Measurements from ENCODE around the gene EVI5L. TPM values are rescaled to one million over a fixed set of nuclear protein-coding genes. Genes with fewer than 3 reads are reported as not detected.

The EVI5L gene
- total RNA-seq, 1 experiment from 2014 or later, result 6.4 TPM

DNA sequence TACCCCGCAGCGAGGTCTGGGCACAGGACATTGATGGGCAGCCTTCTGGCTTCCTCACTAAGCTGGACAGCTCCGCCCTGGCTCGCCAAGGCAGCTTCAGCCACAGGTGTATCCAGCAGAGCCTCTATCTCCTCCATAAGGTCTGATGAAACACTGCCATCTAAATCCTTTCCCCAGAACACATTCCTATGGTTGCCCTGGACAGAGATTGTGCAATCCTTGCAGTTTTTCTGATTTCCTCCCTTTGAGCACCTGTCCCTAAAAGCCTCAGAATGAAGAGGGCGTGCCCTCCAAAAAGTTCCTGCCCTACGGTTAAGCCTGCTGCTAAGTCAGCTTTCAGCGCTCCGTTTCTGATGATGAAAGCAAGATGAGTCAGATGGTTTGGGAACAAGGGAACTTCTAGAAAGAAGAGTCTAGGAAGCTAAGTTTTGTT lies 46.0 kb upstream of the EVI5L start:
- TF ChIP-seq, protein P1, sequence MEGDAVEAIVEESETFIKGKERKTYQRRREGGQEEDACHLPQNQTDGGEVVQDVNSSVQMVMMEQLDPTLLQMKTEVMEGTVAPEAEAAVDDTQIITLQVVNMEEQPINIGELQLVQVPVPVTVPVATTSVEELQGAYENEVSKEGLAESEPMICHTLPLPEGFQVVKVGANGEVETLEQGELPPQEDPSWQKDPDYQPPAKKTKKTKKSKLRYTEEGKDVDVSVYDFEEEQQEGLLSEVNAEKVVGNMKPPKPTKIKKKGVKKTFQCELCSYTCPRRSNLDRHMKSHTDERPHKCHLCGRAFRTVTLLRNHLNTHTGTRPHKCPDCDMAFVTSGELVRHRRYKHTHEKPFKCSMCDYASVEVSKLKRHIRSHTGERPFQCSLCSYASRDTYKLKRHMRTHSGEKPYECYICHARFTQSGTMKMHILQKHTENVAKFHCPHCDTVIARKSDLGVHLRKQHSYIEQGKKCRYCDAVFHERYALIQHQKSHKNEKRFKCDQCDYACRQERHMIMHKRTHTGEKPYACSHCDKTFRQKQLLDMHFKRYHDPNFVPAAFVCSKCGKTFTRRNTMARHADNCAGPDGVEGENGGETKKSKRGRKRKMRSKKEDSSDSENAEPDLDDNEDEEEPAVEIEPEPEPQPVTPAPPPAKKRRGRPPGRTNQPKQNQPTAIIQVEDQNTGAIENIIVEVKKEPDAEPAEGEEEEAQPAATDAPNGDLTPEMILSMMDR (IDR thresholded peaks at IDR 0.05), result no peak
- TF ChIP-seq POLR2AphosphoS5 (IDR thresholded peaks at IDR 0.05; ENCODE audit: low read depth, low read length) (no peak), TCF7L2 (IDR thresholded peaks at IDR 0.05; ENCODE audit: low read depth, low read length) (no peak), SIN3A (IDR thresholded peaks at IDR 0.05; ENCODE audit: borderline replicate concordance, insufficient read depth, low read depth, low read length) (no peak), REST (IDR thresholded peaks at IDR 0.05; ENCODE audit: insufficient read depth in 1 of 2, low read depth in 2 of 2, low read length in 1 of 2) (peak; percentile 63 to 76; a peak in 3 of 4 replicates)
- Histone ChIP-seq H3K4me3 (ENCODE audit: low read depth in 2 of 2, low read length in 2 of 2) (no peak overlapping the region), H3K27ac (ENCODE audit: low read length) (no peak overlapping the region), H3K4me1 (ENCODE audit: control insufficient read depth, insufficient read depth, low read length) (no peaks in the 10 kb centered on the region), H3K9me3 (ENCODE audit: control insufficient read depth, insufficient read depth, low read depth, low read length) (no peaks in the 10 kb centered on the region), H3K27me3 (ENCODE audit: control insufficient read depth, insufficient read depth, low read length) (no peaks in the 10 kb centered on the region), H3K36me3 (ENCODE audit: control insufficient read depth, insufficient read depth, low read length) (no peaks in the 10 kb centered on the region)
- ATAC-seq (peak; percentile 45; the same call in 1 of the 2 replicates), DNase-seq (ENCODE audit: low read depth, low spot score) (no peak)
- intact Hi-C loops (cut with micrococcal nuclease; ENCODE audit: unreplicated experiment), result no loop called here
- CTCF ChIA-PET, result no interaction called here
- BruUV-seq (replicated peaks), result no TSS peak
- POLR2A ChIA-PET, result no interaction called here
- in situ Hi-C loops (cut with HindIII; ENCODE audit: low pct_unique_long_range_greater_than_20kb, low sequenced_read_pairs), result no loop called here

- ATAC-seq (no peak), DNase-seq (ENCODE audit: low read depth, low spot score) (no peak)
- Histone ChIP-seq H3K36me3 (ENCODE audit: control insufficient read depth, insufficient read depth, low read length) (no peaks in the 10 kb centered on the region), H3K27me3 (ENCODE audit: control insufficient read depth, insufficient read depth, low read length) (no peaks in the 10 kb centered on the region), H3K4me1 (ENCODE audit: control insufficient read depth, insufficient read depth, low read length) (no peaks in the 10 kb centered on the region), H3K27ac (ENCODE audit: low read length) (no peak overlapping the region), H3K4me3 (ENCODE audit: low read depth in 2 of 2, low read length in 2 of 2) (no peak overlapping the region), H3K9me3 (ENCODE audit: control insufficient read depth, insufficient read depth, low read depth, low read length) (no peaks in the 10 kb centered on the region)
- ChIA-PET POLR2A (no interaction called here), CTCF (no interaction called here)
- intact Hi-C loops (cut with micrococcal nuclease; ENCODE audit: unreplicated experiment) (no loop called here), in situ Hi-C loops (cut with HindIII; ENCODE audit: low pct_unique_long_range_greater_than_20kb, low sequenced_read_pairs) (no loop called here)
- BruUV-seq (replicated peaks), result no TSS peak
- TF ChIP-seq REST (IDR thresholded peaks at IDR 0.05; ENCODE audit: insufficient read depth in 1 of 2, low read depth in 2 of 2, low read length in 1 of 2) (no peak), POLR2AphosphoS5 (IDR thresholded peaks at IDR 0.05; ENCODE audit: low read depth, low read length) (no peak)
- TF ChIP-seq, protein P1 (IDR thresholded peaks at IDR 0.05), result no peak
Measured at GRCh38 chr19:7784856-7785255, 45.2 kb upstream of the EVI5L start.

Measured in Panc1 (cell line).